Activated CD8-positive, alpha-beta memory T cell treated with anti-CD3 and anti-CD28 coated beads, Interleukin-2, amount 50 U/mL, for 4 hours (primary cell): Measurements from ENCODE around the gene C1orf159.

ENCODE experiments used
- DNase-seq: peaks from one replicate; pipeline ENCODE4 v3.0.0-alpha.2; 2020

C1orf159 gene

DNA sequence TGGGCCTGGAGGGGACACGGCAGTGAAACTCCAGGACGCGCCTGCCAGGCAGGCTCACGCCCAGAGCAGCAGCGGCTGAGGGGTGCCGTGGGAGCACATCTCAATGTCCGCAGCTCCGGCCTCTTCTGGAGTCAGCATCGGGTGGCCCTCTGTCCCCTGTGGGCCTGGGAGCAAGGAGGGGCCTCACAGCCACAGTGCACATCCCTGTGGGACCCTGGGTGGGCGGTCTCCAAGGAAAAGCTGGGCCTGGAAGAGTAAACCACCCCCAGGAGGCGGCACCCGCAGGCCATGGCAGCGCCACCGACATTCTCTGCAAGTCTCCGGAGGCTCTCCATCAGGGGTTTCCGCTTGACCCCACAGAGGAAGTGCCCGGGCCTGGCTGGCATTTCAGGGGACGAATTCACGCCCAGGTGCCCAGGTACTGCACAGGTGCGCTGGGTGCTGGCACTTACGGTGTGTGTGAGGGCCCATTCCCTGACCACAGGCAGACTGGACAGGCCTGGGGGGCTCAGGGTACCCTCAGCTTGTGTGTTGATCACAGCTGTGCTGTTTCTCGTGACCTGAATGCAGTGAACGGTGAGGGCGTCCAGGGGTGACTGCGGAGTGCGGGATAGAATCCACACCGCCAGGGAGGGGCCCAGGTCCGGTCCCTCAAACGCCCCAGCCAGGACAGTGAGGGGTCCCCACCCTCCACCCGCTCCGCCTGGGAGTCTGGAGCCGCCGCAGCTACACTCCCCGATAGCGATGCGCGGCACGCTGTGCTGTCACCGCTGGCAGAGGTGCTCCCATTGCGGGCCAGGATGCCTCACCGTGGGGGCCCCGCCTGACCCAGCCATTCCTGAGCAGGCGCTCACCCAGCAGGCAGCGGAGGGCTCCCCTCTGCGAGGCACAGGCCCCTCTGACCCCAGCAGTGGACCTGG, 25.2 kb downstream of the C1orf159 start:
- DNase-seq = peak; percentile 15

DNA sequence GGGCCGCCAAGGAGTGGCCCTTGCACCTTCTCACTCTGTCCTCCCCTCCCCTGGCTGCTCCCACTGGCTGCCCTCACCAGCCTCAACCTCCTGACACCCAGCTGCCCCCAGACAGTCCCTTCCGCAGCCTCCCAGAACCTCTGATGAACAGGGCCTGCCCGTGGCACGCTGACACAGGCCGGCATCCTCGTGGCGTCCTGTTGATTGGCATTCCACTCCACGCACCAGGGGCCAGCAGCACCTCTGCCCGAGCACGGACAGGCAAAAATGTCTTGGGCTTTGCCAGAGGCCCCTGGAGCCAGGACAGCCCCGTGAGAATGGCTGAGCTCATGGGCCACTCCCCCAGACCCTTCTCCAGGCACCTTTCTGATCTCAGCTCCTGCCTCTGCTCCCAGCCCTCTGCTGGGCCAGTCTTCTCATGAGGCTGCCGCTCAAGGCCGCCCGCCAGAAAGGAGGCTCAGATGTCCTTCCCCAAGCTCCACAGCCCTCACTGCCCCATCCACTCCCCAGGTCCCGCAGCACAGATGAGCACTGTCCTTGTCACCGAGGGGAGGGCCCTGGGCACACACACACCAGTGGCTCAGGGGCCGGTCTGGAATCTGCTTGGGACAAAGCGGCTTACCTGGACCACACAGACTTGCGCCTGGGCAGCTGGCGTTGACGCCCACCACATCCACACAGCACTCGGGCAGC, 26.0 kb downstream of the C1orf159 start:
- peak; percentile 13 for DNase-seq

DNA sequence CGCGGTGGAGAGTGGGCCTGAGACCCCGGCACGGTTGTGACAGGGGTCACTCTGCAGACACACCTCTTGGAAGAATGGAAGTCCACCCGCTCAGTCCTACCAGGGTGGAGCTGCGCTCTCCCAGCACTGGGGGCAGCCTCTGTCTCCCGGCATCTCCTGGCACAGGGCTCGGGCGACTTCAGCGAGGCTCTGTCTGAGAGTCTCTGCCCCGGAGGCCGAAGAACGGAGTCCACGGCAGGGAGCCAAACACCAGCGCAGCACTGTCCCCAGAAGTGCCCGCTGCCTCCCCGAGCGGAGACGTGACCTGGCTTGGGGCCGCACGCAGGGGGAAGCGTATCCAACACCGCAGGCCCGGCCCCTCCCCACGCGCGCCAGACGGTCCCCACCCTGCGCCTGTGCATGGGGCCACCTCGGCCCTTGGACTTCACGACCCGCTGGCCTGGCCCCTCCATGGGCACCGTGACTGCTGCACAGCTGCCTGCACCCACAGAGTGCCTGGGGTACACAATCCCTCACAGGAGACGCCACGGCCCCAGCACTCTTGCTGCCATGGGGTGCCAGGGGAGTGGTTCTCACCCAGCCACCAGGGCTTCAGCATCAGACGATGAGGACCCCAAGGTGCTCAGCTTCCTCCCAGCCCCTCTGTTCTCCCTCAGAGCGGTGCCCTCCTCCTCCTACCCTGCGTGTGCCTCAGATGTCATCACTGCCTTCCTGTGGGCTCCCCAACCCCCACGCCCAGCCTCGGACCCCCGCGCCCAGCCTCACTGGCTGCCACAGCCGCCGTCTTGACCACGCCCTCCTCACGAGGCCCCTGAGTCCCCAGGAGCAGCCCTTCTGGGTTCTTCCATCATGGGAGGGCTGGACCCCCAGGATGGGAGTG, 26.8 kb downstream of the C1orf159 start:
- peak; percentile 14 for DNase-seq

DNA sequence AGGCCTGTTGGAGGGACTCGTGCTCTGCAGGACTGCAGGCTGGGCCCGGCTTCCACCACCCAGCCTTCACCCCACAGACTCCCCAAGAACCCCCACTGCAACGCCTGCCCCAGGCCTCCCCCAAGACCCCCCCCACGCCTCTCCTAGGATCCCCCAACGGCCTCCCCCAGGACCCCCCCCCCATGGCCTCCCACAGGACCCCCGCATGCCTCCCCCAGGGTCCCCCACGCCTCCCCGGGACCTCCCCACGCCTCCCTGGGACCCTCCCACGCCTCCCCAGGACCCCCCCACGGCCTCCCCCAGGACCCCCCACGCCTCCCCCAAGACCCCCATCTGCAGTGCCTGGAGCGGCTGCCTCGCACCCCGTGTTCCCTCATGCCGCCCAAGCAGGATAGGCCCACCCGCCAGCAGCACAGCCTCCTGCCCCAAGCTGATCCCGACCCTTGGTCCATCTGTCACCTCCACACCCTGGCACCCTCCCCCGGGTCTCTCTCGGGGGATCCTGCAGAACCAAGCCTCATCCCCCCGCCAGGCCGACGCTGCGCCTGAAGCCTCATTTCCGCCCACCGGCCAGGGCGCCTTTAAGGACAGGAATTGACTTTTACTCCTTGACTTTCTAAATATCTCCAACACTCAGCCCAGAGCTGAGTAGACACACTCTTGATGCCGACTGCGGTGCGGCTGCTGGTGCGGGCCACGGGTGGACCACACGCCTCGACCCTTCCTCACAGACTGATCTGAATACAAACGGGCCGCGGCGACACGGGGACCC, 27.7 kb downstream of the C1orf159 start:
- DNase-seq = peak; percentile 11

DNA sequence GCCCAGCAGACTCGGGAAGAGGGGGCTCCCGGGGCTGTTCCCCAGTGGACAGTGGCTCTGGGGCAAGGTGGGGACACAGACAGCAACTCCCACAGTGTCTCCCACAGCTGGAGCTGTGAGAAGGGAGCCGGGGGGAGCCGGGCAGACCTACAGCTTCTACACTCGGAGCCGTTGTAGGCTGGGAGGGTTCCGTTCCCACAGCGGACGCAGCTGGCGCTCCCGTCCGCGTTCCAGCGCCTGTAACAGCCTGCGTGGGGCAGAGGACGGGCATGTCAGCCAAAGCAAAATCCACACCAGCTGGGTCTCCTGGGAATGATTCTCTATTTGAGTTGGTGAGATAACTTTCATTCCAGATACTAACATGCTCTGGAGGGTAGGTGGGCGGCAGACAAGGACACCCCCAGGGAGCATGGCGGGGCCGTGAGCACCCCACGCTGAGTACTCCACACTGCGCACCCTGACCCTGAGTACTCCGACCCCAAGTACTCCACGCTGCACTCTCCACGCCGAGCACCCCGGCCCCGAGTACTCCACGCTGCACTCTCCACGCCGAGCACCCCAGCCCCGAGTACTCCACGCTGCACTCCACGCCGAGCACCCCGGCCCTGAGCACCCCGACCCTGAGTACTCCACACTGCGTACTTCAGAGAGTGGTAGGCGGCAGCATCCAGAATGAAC, 28.4 kb downstream of the C1orf159 start:
- peak; percentile 12 for DNase-seq

DNA sequence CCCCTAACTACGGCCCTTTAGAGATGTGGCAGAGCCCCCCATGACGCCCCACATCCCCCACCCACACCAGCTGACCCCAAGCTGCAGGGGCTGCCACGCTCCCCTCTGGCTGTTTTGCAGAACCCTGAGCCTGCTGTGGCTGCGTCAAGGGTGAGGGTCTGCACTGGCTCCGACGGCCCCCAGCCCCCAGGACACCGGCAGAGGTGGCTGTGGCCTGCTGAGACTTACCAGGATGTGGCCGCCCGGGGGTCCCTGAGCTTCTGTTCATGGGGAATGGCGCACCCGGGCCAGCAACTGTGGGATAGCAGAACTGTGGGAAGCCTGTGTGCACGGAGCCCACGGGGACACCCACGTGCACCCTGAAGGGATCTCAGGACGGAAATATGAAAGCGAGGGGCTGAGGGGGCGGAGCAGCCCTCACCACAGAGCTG, 29.0 kb downstream of the C1orf159 start:
- peak; percentile 9 for DNase-seq

DNA sequence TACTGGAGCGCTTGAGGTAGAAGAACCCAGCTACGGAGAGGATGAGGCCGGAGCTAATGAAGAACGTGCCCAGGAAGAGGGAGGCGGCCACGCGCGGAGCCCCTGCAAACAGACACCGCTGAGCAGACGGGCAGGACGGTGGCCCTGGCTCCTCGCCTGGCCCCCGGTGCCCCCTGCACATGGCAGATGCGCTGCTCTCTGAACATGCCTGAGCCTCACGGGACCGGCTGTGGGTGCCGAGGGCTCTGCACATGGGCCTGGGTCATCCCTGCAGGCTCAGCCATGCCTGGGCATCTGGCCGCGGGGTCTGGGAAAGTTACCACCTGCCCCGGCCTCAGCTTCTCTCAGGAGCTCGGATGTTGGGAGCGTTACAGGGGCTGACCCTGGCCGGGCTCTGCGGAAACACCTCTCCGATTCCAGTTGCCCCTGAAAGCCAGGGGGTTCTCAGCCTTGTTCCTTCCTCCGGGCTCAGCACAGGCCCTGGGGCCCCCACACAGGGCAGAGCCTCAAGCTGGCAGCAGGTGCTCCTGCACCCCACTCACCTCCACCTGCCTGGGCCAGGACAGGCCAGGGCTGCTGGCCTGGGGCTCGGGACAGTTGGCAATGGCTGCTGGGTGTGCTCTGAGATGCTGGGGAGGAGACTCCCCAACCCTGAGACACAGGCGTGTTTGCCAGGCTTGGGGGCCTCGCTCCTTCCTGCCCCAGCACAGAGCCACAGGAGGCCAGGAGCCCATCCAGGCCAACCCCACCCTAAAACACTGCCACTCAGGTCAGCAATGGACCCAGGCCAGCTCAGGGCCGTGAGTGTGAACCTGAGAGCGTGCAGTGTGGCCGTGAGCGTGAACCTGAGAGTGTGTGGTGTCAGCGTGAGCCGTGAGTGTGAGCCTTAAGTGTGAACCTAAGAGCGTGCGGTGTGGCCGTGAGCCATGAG, 29.7 kb downstream of the C1orf159 start:
- DNase-seq = peak; percentile 11

DNA sequence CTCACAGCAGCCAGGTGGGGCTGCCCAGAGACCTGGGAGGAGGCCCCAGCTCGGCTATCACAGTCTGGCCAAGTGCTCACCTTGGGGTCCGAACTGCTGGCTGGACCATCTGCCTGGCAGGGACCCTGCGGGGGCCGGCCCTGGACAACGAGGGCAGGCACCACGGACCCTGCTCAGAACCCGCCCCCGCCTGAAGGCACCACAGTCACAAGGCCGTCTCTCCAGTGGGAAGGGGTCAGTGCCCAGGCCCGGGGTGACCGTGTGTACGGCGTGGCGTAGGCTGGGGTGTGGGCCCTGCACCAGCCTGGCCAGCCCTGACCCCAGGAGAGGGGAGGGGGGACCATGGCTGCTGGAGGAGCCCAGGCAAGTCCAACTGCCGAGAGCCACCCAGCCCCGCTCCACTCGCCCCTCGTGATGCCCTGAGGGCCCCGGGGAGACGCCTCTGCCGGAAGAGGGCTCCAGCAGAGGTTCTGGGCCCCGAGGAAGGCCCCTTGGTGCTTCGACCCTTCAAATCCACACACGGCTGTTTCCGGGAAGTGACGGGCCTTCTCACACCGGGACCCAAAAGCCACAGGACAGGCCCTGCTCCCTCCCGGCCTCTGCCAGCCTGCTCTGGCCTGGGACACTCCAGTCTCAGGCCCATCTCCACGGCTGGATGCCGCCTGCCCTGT, 30.6 kb downstream of the C1orf159 start:
- DNase-seq = peak; percentile 10

DNA sequence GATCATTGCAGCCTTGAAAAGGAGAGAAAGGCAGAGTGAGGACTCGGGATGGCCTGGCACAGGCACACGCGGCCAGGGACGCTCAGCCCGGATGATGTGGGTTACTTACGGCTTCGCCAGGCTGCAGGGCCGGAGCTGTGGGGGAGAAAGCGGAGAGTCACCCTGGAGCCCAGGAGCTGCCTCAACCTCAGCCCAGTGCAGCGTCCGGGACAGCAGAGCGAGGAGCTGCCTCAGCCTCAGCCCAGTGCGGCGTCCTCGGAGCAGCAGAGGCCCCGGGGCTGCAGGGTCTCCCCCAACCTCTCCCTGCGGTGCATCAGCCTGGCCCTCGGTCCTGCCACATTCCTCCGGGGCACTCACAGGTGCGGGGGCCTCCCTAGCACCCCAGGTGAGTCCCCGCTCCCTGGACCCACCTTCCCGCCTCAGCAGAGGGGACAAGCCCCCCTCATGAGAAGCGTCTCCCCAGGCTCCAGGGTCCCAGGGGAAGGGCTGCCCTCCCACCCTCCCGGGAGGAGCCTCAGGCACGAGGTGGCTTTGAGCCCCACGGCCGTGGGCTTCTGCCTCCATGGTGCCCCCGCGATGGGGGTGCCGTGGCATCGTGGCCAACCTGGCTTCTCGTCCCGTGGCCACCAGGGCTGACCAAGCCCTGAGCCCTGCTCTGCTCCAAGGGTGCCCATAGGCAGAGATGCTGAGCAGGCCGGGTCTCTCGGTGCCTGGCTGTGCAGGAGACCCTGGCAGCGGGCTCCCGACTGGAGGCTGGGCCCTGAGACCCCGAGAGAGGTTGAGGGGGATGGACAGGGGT, 31.3 kb downstream of the C1orf159 start:
- DNase-seq = peak; percentile 13

DNA sequence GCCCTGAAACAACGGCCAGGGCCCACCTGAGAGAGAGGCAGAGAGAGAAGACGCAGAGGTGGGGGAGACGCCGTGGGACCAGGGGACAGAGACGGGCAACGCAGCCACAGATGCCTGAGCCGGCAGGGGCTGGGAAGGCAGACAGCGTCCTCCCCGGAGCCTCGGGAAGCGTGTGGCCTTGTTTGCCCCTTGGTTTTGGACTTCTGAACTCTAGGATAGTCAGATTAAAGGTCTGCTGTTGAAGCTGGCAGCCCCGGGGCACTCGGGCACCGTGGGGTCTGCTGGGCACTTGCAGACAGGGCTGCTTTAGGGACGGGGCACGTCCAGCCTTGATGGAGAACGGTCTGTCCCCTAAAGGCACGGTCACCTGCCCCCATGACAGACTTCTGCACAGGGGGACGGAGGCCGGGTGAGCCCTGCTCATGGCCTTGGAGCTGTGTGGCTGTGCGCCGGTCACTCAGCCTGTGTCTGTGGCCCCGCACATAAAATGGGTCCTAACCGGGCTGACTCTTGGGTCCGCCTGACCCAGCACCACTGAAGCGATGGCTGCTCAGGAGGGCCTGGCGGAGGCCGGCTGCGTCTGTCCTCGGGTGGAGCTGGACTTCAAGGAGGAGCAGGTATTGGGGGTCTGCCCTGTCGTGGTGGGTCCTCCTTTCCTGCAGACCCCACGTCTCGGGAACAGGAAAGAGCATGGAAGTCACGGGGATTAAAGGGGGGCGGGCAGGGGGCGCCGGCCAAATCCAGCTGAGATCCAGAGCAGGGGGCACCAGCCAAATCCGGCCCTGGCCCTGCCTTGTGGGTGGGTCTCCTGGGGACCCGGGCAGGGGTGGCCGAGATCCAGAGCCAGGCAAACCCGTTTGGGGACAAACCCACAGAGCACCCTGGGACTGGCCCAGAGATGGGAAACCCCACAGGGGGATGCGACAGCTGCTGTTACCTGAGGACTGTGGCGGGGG, 32.2 kb downstream of the C1orf159 start:
- DNase-seq = peak; percentile 14

DNA sequence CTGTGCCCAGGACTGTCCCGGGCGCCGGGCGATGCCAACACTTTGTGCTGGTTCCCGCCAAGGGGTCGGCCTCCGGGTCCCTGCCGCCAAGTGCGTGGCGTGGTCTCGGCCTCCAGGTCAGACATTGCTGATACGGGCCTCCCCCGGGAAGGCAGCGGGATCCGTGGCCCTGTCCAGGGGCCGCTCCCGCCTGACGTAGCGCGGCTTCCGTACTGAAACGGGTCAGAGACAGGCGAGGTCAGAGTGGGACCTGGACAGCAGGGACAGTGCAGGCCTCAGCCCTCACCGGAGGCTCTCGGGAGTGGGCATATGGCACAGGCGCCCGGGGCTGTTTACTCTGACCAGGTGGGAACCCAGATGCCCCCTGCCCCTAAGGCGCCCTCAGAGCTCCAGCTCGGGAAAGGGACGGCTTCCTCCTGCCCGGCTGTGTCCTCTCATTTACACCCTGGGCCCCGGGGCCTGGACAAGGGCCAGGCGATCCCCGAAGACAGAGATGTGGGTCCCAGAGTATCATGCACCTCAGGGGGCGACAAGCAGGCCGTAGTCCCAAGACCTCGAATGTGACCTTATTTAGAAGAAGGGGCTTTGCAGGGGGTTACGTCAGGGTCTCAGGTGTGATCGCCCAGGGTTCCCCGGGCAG, 33.0 kb downstream of the C1orf159 start:
- peak; percentile 21 for DNase-seq

DNA sequence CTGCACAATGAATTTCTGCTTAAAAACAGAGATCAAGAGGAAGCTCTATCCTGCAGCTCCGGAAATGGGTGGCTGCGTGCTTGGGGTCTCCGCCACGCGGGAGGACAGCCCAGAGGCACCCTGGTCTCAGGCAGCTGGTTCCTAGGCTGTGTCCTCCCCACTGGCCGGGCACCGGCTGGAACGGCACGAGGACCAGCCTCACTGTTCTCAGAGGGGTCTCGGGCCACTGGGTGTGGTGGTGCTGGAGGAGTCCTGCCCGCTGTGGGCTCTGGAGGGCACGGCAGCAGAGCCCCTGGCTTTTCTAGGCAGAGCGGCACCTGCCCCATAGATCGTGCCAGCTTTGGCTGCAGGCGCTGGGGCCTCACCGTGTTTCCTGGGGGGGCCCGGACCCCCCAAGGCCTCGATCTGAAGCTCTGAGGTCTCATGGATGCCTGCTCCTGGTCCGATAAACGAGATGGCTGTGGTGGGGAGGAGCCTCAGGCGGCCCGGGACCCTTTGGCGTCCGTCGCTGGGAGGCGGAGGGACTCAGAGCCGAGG, 33.6 kb downstream of the C1orf159 start:
- DNase-seq = peak; percentile 14

DNA sequence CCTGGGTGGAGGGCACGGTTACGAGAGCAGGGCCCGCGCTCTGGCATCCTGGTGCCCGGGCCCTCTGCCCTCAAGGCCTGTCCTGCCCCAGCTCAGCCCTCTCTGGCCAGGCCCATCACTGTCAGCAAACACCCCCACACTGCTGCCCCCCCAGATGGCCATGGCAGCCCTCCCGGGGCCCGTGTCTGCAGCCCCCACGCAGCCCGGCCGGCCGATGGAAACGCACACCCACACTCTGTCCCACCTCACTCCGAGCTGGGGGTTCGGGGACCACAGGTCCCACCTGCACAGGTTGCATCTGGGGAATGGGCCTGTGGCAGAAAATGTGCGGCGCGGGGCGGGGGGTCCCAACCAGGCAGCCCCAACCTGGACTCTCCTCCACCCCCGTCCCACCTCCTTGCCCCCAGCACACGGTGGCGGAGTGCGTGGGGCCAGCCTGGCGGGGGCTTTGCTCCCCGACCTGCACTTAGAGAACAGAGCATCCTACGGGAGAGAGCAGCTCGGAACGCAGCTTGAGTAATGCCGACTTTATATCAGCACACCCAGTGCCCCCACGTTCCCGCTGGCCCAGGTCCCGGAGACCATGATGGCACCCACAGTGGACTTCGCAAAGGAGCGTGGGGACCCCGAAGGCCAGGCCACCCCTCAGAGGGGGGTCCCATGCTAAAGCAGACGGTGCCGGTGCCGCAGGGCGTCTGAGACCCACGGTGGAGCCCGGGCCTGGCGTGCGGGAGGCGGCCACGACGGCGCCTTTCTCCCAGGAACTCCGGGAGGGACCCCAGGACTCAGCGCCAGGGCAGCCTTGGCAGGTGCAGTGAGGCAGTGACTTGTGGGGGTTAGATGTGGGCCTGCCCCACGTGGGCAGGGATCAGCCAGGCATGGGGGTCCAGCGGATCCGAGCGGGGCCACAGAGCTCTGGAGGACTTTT, 34.3 kb downstream of the C1orf159 start:
- DNase-seq = peak; percentile 14

DNA sequence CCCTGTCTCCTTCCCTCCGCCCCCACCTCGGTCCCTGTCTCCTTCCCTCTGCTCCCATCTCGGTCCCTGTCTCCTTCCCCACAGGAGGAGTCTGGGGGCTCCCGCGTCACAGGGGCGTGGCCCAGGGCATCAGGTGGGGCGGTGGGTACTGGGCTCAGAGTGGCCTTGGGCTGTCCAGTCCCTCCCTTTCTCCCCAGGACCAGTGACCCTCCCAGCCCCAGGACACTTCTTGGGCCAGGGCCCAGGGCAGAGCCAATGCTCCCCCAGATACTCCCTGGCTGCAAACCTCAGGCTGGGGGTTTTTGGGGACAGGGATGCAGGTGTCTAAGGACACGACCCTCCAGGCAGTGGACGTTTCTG, 35.0 kb downstream of the C1orf159 start:
- DNase-seq = no peak

DNA sequence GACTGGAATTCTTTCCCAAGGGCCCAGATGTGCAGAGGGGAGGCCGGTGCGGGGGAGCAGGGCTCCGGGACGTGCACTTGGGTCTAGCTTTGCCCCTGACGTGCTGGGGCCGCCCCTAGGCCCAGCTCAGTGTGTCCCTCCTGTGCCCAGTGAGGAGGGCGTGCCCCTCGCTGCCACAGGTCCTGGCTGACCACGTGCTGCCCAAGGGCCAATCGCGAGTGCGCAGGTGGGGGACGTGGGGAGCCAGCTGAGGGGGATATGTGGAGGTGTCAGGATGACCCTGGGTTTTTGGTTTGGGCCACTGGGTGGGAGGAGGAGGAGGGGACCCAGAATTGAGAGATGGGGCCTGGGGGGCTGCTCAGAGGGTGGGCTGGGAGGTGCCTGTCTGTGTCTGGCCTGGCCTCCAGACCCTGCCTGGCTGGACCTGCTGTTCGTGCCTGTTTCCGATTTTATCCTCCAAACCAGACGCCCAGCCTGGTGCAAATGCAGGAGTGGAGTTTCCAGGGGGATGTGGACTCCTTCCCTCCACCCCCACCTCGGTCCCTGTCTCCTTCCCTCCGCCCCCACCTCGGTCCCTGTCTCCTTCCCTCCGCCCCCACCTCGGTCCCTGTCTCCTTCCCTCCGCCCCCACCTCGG, 35.6 kb downstream of the C1orf159 start:
- peak; percentile 26 for DNase-seq
